ENCODE results near the gene TIAM2.

TIAM2 gene

GRCh38 chr6:155143029-155143577, 148.0 kb downstream of the TIAM2 start:
- peak overlapping the region in 1 of 2 donors; percentile 16 for H3K4me3 ChIP-seq (replicated peaks in 1 of 2; ENCODE audit: low read depth in 2 of 2, low read length in 2 of 2)
- peak; percentile 32 to 45 for DNase-seq (ENCODE audit: low read depth in 2 of 2)

GRCh38 chr6:155143578-155144106, 148.5 kb downstream of the TIAM2 start:
- TF ChIP-seq CTCF (IDR thresholded peaks at IDR 0.05; ENCODE audit: low read depth, low read length) = no peak
- peak; percentile 27 to 45 for DNase-seq (ENCODE audit: low read depth in 2 of 2)
- peak overlapping the region in 1 of 2 donors; percentile 16 for H3K4me3 ChIP-seq (replicated peaks in 1 of 2; ENCODE audit: low read depth in 2 of 2, low read length in 2 of 2)

More at GRCh38 chr6:155143029-155143577, 148.0 kb downstream of the TIAM2 start:
- TF ChIP-seq CTCF (IDR thresholded peaks at IDR 0.05; ENCODE audit: low read depth, low read length) = no peak

GRCh38 chr6:155146205-155146604, 151.1 kb downstream of the TIAM2 start:
- DNase-seq (ENCODE audit: low read depth in 2 of 2) = no peak
- no peak for TF ChIP-seq CTCF (IDR thresholded peaks at IDR 0.05; ENCODE audit: low read depth, low read length)
- no peak overlapping the region for H3K4me3 ChIP-seq (replicated peaks in 1 of 2; ENCODE audit: low read depth in 2 of 2, low read length in 2 of 2)

GRCh38 chr6:155147958-155148663, 153.0 kb downstream of the TIAM2 start:
- no peak overlapping the region for H3K4me3 ChIP-seq (replicated peaks in 1 of 2; ENCODE audit: low read depth in 2 of 2, low read length in 2 of 2)
- no peak for TF ChIP-seq CTCF (IDR thresholded peaks at IDR 0.05; ENCODE audit: low read depth, low read length)
- DNase-seq (ENCODE audit: low read depth in 2 of 2) = no peak

- no peak overlapping the region for H3K4me3 ChIP-seq (replicated peaks in 1 of 2; ENCODE audit: low read depth in 2 of 2, low read length in 2 of 2)
- no peak for TF ChIP-seq CTCF (IDR thresholded peaks at IDR 0.05; ENCODE audit: low read depth, low read length)
- no peak for DNase-seq (ENCODE audit: low read depth in 2 of 2)
Observed at GRCh38 chr6:155150967-155151671, 156.0 kb downstream of the TIAM2 start.

- H3K4me3 ChIP-seq (replicated peaks in 1 of 2; ENCODE audit: low read depth in 2 of 2, low read length in 2 of 2) = no peak overlapping the region
- DNase-seq (ENCODE audit: low read depth in 2 of 2) = peak in 1 of 2 donors; percentile 20
- TF ChIP-seq CTCF (IDR thresholded peaks at IDR 0.05; ENCODE audit: low read depth, low read length) = peak; percentile 12
Observed at GRCh38 chr6:155152211-155153076, 157.3 kb downstream of the TIAM2 start.

Data from cardiac fibroblast (primary cell).